Right renal cortex interstitium (tissue), 3 donors: ENCODE results near the gene FEZF1. TPM values are rescaled to one million over a fixed set of nuclear protein-coding genes. Genes with fewer than 3 reads are reported as not detected.

Experiments
- DNase-seq, 3 donors: peaks; one replicate each; pipeline ENCODE4 v3.0.0-alpha.2; 2013; ENCODE audit warnings: low read depth in 3 of 3, low spot score in 2 of 3
- polyA plus RNA-seq, 3 donors: library from polyadenylated mRNA; unstranded; fragments of 120-200 nt; gene quantifications; one replicate each; pipeline ENCODE4 v1.2.1, GENCODE V29; 2013; ENCODE audit not compliant: insufficient read length in 3 of 3

FEZF1 gene
- polyA plus RNA-seq, 3 donors: not detected

DNA sequence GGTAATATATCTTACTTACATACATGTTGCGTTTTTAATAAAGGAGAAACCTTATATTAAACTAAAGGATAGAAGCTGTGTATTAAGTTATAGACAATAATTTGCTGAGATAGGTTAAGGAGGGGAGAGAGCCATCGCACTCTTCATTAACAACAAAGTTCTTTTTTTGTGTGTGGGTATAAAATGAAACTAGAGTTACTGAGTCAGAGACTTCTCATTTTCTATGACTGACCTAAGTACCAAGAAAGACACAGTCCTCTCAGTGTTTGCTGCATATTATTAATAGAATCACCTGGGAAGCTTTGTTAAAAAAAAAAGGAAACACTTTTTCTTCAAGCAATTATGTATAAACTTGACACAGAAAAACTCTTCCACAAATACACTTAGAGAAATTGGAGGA lies 31.4 kb downstream of the FEZF1 start:
- no peak for DNase-seq

- DNase-seq: no peak
Measured at GRCh38 chr7:122269241-122269640, 35.3 kb downstream of the FEZF1 start.

- DNase-seq: no peak
Measured at GRCh38 chr7:122268101-122268500, 36.4 kb downstream of the FEZF1 start.

GRCh38 chr7:122262246-122262645 lies 42.3 kb downstream of the FEZF1 start:
- no peak for DNase-seq

DNA sequence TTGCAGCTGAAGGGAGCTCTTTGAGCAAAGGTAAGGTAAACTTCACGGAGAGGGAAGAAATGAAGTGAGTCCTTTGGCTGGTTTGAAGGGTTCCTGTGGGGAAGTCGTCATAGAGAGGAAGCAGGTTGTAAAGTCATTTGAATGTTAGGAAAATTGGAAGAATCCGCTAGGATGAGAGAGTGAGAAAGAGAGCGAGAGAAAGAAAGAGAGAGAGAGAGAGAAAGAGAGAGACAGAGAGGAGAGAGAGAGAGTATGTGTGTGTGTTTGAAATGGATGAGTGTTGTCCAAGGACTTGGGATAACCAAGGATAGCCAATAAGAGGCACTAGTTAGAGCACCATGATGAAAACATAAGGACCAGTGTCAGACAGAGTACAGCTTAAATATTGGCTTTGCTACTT lies 43.1 kb downstream of the FEZF1 start:
- DNase-seq: no peak

- no peak for DNase-seq
Measured at GRCh38 chr7:122261016-122261415, 43.5 kb downstream of the FEZF1 start.

DNA sequence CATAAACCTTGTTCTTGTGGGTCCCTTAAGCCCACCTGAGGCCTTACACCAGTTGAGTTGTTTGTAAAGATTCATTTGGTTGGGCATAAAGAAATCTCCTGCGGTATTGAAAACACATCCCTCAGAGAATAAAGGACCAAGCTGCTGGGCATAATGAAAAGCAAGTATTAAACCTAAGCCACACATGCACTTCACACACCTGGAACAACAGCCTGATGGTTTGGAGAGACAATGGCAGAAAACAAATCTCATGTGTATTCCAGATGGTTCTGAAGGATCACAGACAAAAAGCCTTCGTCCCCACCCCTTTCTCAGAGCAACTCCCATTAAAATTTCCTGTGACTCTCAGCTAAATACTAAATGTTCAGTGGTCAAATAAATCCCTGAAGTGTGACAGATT lies 44.2 kb downstream of the FEZF1 start:
- no peak for DNase-seq

DNA sequence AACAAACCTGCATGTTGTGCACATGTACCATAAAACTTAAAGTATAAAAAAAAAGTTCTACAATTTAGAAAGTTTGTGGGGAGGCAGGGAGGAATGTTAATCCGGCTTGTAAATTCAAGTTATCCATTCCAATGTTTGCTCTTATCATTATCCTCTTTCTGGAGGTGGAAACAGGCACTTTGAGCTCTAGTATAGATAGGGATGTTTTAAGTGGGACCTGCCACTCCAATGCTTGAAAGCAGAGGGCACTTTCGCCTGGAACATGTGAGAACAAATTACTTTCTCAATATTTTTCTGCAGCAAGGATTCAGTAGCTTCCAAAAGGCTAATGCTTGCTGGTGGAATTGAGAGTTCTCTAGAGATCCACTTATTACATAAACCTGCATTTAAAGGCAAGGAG lies 45.6 kb downstream of the FEZF1 start:
- DNase-seq: no peak

GRCh38 chr7:122257056-122257455 lies 47.5 kb downstream of the FEZF1 start:
- DNase-seq: no peak

DNA sequence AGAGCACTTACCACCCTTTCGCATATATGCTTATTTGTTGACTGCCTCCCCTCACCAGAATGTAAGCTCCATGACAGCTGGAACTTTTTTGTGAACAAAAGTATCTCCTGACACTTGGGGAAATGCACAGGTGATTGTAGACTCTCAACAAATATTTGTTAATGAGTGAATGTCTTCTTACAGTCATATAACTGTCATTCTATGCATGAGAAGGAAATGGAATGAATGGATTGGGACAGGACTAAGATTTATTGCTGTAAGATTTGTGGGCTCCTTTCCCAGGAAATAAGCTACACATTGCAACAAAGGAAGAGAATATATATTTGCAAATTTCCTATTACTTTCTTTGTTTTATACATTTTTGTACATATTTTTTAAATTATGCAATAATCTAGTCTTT lies 48.5 kb downstream of the FEZF1 start:
- DNase-seq: no peak

GRCh38 chr7:122255454-122255853 lies 49.1 kb downstream of the FEZF1 start:
- DNase-seq: no peak

Other genes with a start within 250 kb of the FEZF1 start
- gene AASS, start 160.5 kb downstream of the FEZF1 start, polyA plus RNA-seq: 10 to 100 TPM; 33.2 to 44.7 (median 43.8) TPM